ENCODE data around the gene DCC.

DCC gene

DNA sequence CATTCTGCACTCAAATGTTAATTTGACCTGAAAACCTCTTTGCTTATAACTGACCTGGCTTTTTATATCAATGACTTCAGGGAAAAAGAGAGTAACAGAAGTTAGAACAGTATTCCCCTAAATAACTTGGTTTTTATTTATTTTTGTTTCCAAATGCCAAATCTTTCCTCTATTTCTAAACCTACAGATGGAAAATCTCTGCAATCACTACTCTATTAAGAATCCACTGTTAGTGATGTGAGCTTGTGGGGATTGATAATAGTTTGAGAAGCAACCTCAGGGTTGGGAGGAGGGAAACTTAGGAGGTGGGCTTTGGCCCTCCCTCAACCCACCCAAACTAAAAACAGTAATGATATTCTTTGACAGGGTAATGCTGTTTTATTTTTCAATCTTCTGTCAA lies 351.8 kb downstream of the DCC start:
- DNase-seq (ENCODE audit: low read depth): no peak

DNA sequence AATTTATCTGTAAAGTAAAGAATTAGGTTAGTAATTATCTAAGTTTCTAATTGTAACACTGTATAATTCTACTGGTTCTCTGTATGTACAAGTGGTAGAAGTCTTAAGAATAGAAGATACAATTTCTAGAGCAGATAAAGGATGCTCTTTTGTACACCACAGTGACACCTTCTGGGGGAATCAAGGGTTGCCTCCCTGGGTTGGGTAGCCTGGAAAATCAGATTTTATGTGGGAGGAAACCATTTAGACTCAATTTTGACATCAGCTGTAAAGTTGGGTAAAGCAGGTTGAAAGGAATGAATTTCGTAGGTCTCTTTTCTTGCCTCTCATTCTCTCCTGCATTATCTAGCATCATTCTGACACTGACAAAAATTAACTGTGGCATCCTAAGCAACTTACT lies 354.8 kb downstream of the DCC start:
- no peak for DNase-seq (ENCODE audit: low read depth)

DNA sequence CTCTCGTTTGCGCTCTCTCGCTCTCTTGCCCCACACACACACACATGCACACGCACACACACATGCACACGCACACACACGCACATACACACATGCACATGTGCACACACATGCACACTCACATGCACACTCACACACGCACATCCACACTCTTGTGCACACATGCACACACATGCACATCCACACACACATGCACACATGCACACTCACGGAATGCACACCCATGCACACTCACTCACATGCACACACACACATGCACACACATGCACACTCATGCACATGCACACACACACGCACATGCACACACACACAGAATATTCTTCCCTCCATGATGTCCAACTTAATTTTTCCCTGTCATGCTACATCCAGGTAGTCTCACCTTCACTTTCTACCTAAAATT lies 360.1 kb downstream of the DCC start:
- no peak for DNase-seq (ENCODE audit: low read depth)

DNA sequence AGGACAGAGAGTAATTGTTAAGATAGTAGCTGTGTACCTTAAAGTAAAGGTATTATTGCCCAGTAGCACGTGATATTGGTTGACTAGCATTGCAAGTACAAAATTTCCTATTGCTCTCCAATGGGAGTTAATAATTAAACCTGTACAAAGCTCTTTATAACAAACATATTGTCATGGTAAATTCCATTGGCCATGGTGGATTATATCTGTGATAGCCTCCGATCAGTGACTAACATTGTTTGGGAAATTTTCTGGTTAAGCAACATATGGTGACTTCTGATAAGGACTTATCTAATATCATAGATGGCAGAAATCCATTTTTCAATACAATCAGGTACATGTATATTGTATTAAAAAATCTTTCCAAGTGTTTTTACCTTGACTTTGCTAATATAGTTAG lies 360.8 kb downstream of the DCC start:
- DNase-seq (ENCODE audit: low read depth): no peak

DNA sequence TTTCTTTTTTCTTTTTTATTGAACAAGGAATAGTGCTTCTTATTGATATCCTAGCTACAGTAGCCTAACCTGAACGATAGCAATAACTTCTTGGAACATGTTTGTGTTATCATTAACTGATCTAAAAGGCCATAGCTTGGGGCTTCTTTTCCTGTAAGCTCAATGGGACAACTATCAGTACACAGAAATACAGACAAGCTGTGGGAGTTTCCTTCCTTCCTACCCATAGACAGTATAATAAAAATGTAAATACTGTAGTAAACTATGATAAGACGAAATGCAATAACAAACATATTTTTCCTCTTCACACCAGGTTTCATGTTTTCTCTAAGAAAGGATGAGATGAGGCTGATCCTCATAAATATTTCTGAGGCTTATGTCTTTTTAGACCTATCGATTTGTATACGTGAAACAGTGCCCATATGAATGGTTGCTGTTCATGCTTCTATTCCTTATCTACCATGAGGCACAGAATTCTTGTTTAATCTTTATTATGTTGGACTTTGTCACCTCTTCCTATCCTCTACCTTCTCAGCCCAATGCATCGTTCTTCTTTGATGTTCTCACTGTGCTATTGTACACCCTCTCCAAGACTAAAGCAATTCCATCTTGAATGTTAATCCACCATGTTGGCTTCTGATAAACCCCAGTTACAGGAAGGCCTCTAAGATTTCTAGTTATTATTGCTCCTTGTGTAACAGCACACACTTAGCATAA lies 361.4 kb downstream of the DCC start:
- DNase-seq (ENCODE audit: low read depth): no peak

DNA sequence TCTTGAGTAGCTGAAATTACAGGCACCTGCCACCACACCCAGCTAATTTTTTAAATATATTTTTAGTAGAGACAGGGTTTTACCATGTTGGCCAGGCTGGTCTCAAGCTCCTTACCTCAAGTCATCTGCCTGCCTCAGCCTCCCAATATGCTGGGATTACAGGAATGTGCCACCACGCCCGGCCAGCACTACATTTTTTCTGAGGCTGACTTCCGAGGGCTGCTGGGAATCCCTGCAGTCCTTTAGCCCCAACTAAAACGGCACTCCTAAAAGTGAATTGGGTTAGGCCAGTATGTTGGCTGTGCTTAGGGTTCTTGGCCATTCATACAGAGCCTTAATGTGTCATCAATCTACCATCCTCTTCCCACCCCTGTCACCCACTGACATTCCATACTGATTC lies 375.4 kb downstream of the DCC start:
- no peak for DNase-seq (ENCODE audit: low read depth)

DNA sequence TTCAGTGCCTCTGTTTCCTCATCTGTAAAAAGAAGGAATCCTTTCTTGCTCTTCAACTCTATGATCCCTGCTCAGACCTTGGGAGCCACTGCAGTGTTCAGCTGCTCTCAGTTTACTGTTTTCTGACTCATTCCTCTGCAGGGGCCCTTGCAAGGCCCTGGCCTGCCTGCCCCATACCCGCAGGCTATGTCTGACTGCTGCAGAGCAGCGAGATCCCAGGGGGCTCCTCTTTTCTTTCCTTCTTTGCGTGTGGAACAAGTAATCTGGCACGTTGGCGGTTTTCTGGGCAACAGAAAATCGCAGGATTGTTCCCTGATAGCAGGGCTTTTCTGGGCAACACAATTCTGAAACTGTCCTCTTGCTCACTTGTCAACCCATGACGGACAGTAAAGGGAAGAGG lies 376.0 kb downstream of the DCC start:
- DNase-seq (ENCODE audit: low read depth): no peak

DNA sequence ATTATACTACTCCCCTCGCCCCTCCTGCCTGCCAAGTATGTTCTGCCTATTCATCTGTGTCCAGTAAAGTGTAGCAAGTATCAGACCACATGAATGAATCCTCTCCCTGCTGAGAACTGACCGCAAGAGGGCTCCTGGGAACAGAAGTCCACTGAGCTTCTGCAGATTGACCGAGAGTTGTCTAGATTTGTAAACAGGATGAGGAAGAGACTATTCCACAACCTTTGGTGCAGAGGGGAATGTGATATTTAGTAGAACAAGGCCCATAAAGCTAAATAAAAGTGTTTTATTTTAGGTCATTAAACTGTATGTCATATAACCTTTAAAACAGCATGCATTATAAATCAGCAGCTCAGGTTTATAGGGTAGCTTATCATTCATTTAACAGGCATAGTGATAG lies 377.0 kb downstream of the DCC start:
- DNase-seq (ENCODE audit: low read depth): no peak

DNA sequence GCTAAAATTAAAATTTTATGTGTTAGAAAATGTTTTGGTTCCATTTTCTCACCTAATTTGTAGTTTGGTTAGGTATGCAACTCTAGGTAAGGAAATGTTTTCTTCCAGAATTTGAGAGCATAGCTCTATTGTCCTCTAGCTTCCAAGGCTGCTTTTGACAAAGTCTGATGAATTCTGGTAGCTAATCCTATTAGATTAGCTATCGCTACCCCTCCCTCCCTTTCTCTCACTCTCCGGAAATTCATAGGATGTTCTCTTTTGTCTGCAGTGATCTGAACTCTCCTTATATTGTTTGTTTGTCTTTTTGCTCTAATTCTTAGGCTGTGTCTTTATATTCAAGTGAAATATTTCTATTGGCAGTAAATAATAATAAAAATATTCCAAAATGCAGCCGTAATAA lies 382.9 kb downstream of the DCC start:
- no peak for DNase-seq (ENCODE audit: low read depth)

DNA sequence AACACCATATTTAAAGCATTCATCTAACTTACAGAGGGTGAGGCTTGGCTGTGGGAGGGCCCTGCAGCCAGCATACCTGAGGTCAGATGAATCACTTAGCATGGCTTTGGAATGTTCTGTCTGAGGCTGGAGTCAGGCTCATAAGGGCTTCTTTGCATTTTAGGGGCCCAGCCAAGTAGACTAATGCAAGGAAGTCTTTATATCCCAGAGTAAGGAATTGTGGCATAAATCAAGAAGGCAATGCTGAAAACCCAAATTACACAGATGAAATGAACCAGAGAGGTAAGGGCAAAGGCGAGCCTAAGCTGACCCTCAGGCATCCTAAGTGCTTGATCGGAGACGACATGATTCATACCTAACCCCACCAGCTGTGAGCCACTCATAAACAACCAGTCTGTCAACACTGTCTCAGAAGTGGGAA lies 383.6 kb downstream of the DCC start:
- DNase-seq (ENCODE audit: low read depth): no peak

DNA sequence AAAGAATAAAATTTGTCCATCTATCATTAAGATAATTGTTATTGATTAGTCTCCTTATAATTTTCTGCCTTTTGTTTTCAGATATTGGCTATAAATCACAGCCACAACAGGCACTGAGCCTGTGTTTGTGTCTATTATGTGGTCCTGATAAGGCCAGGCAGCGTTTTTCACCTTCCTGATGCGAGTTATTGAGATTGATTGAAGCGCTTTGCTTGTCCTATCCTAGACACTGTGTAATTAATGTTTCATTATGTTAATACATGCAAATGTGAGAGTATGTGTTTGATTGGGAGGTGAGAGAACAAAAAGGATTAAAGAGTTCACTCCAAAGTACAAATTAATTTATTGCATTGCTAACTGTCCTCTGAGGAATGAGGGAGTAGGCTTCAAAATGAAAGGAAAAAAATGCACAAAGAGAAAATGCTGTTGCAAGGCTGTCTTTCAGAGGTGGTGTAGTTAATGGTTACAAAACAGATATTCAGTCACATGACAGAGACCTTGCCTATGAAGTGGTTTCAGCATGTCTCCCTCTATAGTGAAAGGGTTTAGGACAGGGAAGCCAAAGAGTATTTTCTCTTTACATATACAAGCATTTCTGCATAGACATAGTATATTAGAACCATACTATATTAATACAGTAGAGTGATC lies 391.1 kb downstream of the DCC start:
- DNase-seq (ENCODE audit: low read depth): no peak

DNA sequence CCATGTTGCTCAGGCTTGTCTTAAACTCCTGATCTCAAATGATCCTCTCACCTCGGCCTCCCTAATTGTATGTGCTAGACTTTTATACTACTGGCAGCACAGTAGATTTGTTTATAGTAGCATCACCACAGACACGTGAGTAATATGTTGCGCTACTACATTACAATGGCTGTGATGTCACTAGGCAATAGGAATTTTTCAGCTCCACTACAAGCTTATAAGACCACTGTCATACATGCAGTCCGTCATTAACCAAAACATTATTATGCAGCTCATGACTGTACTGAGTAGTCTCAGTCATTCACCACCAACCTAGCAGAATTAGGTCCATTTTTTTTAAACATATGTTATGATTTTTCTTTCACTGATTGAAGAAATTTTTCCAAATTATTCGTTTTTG lies 398.9 kb downstream of the DCC start:
- no peak for DNase-seq (ENCODE audit: low read depth)

DNA sequence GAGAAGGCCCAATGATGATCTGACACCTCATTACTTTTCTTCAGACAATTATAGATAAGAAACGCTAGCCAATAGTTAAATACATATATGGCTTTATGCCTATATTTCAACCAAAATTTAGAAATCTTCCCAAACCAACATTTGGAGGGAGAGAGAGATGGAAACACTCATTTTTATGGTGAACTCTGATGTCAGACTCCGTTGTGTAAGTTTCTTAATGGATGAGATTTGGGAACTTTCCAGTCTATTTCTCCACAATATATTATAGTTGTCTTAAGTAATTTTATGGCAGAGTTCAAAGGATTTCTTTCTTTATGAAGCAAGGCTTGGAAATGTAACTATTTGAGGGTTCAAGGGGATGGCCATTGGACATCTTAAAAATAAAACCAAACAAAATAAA lies 407.0 kb downstream of the DCC start:
- no peak for DNase-seq (ENCODE audit: low read depth)

DNA sequence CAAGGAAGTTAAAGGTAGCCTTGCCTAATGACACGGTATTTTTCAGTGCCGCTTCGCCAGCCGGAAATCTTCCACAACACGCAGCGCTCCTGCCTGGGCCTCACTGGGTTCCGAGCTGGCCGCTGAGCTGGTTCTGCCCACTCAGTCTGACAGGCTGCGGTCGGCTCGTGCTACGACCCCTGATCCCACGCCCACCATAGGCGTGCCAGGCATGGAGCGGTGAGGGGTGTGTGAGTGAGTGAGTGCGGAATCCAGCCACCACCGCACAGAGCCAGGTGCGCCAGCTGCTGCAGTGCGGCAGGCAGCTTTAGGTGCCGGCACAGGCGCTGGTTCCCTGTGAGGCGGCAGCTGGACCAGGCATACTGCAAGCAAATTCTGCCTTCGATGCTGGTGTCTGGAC lies 407.9 kb downstream of the DCC start:
- DNase-seq (ENCODE audit: low read depth): no peak

DNA sequence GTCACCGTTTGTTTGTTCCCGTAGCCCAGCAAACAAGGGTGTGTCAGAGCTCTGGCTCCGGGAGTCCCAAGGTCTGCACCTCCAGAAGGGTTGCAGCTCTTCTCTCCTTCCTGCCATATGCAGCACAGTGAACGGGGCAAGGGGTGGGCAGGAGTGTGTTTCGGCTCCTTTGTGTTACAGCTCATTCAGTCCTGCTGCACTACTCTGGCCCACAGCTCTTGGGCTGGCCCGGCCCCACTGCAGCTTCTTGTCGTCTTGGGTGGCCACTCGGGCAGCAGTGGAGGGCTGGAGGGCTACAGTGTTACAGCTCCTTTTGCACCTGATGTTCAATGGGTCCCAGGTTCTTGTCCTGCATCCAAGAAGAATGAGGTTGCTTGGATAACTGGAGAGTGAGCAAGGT lies 408.3 kb downstream of the DCC start:
- DNase-seq (ENCODE audit: low read depth): no peak

DNA sequence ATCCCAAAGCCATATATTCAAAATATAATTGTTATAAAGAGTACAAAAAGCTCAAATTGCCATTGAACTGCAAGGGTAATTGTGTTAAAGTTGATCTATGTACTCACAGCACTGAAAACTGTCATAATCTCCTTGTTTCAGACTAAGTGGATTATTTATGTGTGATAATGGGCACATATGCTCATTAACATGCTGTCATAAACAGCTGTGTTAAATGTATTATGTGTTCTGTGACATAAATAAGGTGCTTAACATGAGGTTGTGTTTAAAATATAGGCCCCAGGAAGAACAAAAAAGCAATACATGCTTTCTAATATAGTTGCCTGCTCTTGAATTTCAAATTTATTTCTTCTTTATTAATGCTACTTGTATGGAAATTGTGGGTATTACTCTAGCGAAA lies 409.5 kb downstream of the DCC start:
- DNase-seq (ENCODE audit: low read depth): no peak

DNA sequence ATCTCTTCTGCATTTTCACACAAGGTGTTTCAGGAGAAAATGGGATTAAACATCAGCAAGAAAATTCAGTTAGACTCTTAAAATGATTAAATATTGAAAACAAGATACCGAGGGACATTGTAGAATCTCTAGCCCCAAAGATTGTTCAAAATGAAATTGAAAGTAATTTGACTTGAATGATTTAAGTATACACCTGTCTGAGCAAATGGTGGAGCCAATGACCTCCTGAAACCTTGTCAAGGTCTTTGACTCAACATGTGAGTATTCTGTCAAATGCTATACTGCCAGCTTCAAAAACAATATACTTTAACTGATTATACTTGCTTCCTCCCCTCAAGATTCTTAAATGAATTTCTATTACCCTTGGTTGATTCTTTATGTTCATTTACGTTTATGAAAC lies 411.0 kb downstream of the DCC start:
- no peak for DNase-seq (ENCODE audit: low read depth)

DNA sequence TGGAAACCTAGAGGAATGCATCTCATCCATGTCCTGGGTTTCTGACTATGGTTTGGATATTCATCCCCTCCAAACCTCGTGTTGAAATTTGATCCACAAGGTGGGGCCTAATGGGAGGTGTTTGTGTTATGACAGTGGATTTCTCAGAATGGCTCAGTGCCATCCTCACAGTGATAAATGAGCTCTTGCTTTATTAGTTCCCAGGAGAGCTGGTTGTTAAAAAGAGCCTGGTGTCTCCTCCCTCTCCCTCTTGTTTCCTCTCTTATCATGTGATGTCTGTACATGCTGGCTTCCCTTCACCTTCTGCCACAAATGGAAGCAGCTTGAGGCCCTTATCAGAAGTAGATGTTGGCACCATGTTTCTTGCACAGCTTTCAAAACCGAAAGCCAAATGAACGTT lies 424.3 kb downstream of the DCC start:
- no peak for DNase-seq (ENCODE audit: low read depth)

DNA sequence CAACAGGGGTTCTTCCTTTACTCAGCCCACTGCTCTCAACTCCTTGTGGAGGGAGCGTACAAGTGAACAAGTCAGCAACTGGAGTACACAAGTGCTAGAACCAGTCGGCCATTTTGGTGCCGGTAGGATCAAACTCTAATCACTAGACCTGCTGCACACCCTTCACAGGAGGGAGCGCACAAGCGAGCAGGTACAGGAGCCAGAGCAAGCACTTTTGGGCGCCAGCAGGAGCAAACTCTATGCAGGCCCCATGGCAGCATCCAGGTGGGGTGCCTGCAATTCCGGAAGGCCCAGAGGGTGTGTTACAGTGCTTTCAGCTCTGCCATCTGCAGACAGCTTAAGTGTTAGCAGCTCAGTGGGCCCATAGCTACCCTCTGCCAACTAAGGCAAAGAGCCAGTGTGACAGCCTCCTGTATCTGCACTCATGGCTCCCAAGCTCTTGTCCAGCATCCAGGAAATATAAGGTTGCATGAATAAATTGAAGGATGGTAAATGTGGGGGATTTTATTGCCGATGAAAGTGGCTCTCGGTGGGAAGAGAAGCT lies 426.1 kb downstream of the DCC start:
- no peak for DNase-seq (ENCODE audit: low read depth)

DNA sequence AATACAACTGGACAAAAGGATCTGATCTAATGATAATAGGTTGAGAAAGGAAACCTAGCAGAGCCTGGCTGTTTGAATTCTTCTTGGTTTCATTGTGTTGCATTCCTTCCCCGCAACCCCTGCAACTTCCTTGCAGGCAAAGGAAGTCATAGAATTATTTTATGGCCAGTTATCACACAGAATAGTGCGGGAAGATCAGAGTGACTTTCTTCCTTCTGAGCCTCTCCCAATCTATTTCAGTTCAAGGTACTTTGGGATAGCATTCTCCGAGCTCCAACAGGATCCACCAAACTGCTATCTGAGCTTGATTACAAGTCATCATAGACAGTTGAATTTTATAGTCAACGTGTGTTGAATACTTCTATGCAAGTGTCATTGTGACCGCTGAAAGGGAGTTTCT lies 441.1 kb downstream of the DCC start:
- no peak for DNase-seq (ENCODE audit: low read depth)

DNA sequence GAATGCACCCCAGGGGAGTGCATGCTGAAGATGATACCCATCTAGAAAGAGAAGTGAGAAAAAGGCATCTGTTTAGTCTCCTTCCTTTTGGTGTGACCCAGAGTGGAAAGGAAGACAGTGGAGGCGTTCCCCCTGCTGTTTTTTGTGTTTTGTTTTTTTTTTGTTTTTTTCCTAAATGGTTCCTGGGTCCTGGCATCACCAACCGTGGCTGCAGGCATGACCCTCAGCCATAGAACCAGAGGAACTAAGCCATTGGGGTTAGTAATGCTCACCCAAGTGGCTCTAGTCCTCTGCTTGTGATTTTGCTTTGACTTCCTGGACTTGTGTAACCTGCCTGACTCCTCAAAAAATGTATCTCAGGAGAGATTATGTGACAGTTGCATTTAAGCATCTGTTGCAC lies 451.3 kb downstream of the DCC start:
- no peak for DNase-seq (ENCODE audit: low read depth)

DNA sequence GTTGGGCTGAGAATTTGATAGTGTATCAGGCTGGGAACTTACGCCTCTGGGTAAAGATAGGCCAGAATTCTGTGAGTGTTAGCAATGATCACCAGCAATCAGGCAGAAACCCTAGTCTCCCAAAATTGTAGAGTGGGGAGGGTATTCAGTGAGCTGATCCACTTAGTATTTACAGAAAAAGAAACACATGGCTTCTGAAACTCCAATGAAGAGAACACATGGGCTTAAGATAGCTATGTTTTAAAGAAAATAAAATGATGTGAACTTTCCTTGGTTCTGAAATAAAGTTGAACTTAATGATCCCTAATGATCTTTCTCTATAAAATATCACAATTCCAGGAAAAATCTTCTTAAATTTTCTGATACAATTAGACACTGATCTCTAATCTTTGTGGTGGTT lies 472.8 kb downstream of the DCC start:
- DNase-seq (ENCODE audit: low read depth): no peak

DNA sequence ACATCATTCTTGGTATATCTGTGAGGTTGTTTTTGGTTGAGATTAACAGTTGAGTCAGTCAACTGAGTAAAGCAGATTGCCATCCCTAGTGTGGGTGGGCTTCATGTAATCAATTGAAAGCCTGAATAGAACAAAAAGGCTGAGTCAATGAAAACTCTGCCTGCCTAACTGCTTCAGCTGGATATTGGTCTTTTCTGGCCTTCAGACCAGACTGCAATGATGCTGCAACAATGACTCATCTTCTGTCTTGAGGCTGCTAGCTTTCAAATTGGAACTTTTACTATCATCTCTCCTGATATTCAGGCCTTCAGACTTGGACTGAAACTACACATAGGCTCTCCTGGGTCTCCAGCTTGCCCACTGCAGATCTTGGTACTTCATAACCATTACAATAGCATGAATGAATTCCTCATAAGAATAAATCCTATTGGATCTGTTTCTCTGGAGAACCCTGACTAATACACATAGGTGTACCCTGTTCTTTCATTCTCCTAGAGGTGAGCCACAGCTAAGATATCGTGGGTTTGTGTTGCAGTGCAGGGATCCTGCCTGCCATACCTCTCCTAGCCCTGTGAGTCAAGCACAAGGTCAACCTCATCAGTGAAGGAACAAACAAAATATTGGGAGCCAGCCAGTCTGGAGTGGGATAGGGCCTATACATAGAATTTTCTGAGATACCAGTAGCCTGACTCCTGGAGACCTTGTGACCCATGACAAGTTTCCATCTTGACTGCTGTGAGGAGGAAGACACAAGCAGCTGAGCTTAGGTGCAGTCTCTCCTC lies 473.8 kb downstream of the DCC start:
- no peak for DNase-seq (ENCODE audit: low read depth)
